ENCODE data around the gene IMPDH1. TPM values are rescaled to one million over a fixed set of nuclear protein-coding genes. Genes with fewer than 3 reads are reported as not detected.

Gene IMPDH1
- total and polyA plus RNA-seq, 9 donors, result 10.3 to 66.9 (median 23.4) TPM

DNA sequence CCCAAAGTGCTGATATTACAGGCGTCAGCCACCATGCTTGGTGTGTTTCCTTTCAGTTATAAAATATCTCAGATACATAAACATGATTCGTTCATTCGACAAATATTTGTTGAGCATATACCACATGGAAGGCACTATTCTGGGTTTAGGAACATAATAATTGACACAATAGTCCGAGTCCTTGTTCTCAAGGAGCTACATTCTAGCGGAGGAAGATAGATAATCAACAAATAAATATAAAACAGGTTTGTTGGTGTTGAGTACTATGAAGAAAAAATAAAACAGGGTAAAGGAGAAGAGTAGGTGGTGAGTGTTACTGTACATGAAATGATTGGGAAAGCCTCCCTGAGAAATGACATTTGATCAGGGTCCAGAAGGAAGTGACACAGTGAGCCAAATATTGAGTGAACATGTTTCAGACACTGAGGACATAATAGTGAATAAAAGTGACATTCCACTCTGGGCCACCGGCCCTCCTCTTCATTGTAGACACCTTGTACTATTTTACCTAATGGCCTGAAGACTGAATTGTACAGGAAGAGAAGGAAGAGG is 39.0 kb upstream of the IMPDH1 start:
- 89 to 91% (median 90%) methylated on average over 6 of the region's 6 CpGs for WGBS, 3 donors
- H3K4me1 ChIP-seq (ENCODE audit: insufficient read depth), result peaks cover 7% of the 10 kb centered on the region
- H3K36me3 ChIP-seq, result no peaks in the 10 kb centered on the region
- H3K27me3 ChIP-seq, result no peaks in the 10 kb centered on the region
- TF ChIP-seq EP300 (IDR thresholded peaks at IDR 0.05), result no peak
- TF ChIP-seq, protein P1, sequence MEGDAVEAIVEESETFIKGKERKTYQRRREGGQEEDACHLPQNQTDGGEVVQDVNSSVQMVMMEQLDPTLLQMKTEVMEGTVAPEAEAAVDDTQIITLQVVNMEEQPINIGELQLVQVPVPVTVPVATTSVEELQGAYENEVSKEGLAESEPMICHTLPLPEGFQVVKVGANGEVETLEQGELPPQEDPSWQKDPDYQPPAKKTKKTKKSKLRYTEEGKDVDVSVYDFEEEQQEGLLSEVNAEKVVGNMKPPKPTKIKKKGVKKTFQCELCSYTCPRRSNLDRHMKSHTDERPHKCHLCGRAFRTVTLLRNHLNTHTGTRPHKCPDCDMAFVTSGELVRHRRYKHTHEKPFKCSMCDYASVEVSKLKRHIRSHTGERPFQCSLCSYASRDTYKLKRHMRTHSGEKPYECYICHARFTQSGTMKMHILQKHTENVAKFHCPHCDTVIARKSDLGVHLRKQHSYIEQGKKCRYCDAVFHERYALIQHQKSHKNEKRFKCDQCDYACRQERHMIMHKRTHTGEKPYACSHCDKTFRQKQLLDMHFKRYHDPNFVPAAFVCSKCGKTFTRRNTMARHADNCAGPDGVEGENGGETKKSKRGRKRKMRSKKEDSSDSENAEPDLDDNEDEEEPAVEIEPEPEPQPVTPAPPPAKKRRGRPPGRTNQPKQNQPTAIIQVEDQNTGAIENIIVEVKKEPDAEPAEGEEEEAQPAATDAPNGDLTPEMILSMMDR (IDR thresholded peaks at IDR 0.05), result no peak
- no peak for TF ChIP-seq POLR2A (IDR thresholded peaks at IDR 0.05)
- H3K9me3 ChIP-seq, result no peaks in the 10 kb centered on the region
- intact Hi-C loops (cut with DNase I), result no loop called here
- no peak for DNase-seq
- H3K4me3 ChIP-seq, result no peak overlapping the region
- H3K27ac ChIP-seq, result no peak overlapping the region

DNA sequence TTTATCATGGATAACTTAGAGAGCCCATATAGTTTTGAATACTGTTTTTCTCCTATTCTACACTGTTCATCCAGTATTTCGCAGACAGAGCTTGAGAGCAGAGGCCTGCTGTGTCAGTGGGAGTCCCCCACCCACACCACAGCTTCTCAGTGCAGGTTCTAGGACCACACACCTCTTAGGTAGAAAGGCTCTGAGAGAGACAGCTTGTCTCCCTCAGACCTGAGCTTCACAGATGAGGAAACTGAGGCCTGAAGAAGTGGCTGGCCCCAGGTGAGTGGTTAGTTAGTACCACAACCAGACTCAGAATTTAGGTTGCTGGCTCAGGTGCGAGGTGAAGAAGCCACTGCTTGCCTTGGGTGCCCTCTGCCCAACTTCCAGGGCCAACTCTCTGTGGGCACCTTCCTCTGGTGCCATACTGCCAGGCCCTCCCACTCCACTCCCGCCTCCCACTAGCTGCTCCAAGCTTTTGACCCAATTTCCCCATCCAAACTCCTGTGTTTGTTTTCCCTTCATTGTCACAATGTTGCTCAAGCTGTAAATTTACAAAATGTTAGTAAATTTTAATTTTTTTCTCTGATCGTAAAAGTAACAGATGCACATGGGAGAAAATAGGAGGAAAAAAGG is 38.3 kb upstream of the IMPDH1 start:
- DNase-seq, result no peak
- 70 to 75% (median 70%) methylated on average over 4 of the region's 4 CpGs for WGBS, 3 donors
- Histone ChIP-seq H3K4me1 (ENCODE audit: insufficient read depth) (peaks cover 3% of the 10 kb centered on the region), H3K4me3 (no peak overlapping the region), H3K36me3 (no peaks in the 10 kb centered on the region), H3K27ac (no peak overlapping the region), H3K27me3 (no peaks in the 10 kb centered on the region), H3K9me3 (no peaks in the 10 kb centered on the region)
- intact Hi-C loops (cut with DNase I), result no loop called here
- TF ChIP-seq EP300 (IDR thresholded peaks at IDR 0.05), result no peak
- no peak for TF ChIP-seq POLR2A (IDR thresholded peaks at IDR 0.05)
- TF ChIP-seq, protein P1 (IDR thresholded peaks at IDR 0.05), result no peak

DNA sequence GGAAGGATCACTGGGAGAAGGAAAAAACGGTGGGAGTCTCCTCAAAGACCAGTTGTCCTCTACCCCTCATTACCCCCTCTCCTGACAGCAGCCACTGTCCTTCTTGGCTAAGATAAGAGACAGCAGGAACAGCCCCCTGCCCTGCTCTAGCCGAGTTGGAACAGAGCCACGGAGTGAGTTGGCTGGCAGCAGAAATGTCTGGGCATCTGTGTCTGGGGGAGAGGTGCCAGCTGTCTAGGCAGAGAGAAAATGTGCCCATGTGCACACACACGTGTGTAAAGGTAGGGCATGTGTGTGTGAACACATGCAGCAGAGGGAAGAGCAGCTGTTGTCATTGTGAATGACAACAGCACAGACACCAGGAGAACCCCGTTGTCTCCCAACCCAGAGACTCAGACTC is 36.5 kb upstream of the IMPDH1 start:
- Histone ChIP-seq H3K36me3 (no peaks in the 10 kb centered on the region), H3K27me3 (no peaks in the 10 kb centered on the region), H3K27ac (peak overlapping the region in 1 of 2 donors; percentile 9), H3K4me3 (no peak overlapping the region), H3K9me3 (no peaks in the 10 kb centered on the region), H3K4me1 (ENCODE audit: insufficient read depth) (peaks cover 3% of the 10 kb centered on the region)
- peak in 1 of 5 donors; percentile 49 for DNase-seq
- no peak for TF ChIP-seq EP300 (IDR thresholded peaks at IDR 0.05)
- TF ChIP-seq, protein P1 (IDR thresholded peaks at IDR 0.05), result no peak
- no peak for TF ChIP-seq POLR2A (IDR thresholded peaks at IDR 0.05)
- intact Hi-C loops (cut with DNase I), result no loop called here
- 45 to 68% (median 54%) methylated on average over 5 of the region's 5 CpGs for WGBS, 3 donors

DNA sequence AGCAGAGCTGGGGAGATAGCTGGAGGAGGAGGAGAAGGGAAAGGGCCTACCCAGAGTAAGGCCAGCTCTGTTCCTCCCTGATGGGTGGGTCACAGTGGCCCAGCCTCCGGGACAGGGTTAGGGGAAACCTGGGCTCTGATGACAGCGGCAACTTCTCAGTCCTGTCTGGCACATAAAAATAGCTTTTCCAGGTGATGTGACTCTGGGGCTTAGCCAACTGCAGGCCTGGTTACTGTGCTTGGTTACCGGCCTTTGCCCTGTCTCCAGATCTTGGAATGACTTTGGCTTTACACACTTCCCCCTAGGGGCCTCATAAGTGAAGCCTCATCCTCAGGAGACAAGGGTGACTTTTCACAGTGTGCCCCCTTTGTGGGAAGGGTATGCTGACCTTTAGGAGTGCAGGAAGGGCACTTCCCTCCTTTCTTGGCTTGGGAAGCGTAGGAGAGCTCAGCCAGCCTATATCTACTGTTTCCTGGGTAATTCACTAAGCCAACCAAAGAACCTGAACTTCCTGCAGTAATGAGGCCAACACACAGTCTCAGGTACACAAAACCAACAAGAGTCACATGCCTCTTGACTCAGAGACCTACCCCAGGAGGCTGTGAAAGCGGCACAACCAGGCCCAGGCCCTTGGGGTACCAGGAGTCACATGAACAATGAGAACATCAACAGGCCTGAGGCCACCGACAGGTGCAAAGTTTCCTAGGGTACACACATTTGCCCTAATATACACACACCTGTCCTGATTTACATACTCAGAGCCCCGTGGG is 34.2 kb upstream of the IMPDH1 start:
- 83 to 86% (median 85%) methylated on average over 7 of the region's 7 CpGs for WGBS, 3 donors
- intact Hi-C loops (cut with DNase I), result no loop called here
- Histone ChIP-seq H3K4me1 (ENCODE audit: insufficient read depth) (peaks cover 3% of the 10 kb centered on the region), H3K36me3 (no peaks in the 10 kb centered on the region), H3K27ac (no peak overlapping the region), H3K27me3 (no peaks in the 10 kb centered on the region), H3K9me3 (no peaks in the 10 kb centered on the region), H3K4me3 (no peak overlapping the region)
- no peak for DNase-seq
- TF ChIP-seq EP300 (IDR thresholded peaks at IDR 0.05) (no peak), POLR2A (IDR thresholded peaks at IDR 0.05) (no peak)
- TF ChIP-seq, protein P1 (IDR thresholded peaks at IDR 0.05), result no peak

Measured in ovary (tissue), 9 donors.